NCI-H1694 treated with DMSO at 0.1 percent for 48 hours (cell line): Measurements from ENCODE around the gene LMF2.
"Not testable (repeated sequence)": the region's sequence is repeated elsewhere in the genome, so short reads cannot be mapped to it uniquely, and the experiment has no call there.

Experiments
- DNase-seq: peaks from one replicate; lab custom pipeline; 2025; lab: John Stamatoyannopoulos, UW

LMF2 gene, protein sequence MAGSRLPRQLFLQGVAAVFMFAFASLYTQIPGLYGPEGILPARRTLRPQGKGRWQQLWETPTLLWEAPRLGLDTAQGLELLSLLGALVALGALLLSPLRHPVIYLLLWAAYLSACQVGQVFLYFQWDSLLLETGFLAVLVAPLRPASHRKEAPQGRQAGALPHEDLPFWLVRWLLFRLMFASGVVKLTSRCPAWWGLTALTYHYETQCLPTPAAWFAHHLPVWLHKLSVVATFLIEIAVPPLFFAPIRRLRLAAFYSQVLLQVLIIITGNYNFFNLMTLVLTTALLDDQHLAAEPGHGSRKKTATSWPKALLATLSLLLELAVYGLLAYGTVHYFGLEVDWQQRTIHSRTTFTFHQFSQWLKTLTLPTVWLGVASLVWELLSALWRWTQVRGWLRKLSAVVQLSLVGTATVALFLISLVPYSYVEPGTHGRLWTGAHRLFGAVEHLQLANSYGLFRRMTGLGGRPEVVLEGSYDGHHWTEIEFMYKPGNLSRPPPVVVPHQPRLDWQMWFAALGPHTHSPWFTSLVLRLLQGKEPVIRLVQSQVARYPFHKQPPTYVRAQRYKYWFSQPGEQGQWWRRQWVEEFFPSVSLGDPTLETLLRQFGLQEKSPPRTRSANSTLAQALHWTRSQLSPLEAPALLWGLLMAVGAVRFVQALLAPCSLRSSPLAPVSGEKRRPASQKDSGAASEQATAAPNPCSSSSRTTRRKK

DNA sequence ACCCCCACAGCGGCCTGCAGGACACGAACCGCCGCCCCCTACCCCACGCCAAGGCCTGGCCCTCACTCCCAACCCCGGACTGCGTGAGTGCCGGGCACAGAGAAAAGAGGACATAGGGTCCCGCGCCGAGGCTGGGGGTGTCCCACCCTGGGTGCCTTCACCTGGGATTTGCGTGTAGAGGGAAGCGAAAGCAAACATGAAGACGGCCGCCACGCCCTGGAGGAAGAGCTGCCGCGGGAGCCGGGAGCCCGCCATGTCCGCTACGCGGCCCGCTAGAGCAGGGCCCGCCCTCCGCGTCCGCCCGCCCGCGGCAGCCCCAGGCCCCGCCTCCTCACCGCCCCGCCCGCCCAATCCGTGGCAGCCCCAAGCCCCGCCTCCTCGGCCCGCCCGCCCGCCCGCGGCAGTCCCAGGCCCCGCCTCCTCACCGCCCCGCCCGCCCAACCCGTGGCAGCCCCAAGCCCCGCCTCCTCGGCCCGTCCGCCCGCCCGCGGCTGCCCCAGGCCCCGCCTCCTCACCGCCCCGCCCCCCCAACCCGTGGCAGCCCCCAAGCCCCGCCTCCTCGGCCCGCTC, at the start of gene LMF2:
Gene LMF2 (minus strand): TSS at position 282 of the 570 bp plus-strand sequence. CDS start 27 bp downstream, at position 255.
- peak; percentile 59 for DNase-seq

DNA sequence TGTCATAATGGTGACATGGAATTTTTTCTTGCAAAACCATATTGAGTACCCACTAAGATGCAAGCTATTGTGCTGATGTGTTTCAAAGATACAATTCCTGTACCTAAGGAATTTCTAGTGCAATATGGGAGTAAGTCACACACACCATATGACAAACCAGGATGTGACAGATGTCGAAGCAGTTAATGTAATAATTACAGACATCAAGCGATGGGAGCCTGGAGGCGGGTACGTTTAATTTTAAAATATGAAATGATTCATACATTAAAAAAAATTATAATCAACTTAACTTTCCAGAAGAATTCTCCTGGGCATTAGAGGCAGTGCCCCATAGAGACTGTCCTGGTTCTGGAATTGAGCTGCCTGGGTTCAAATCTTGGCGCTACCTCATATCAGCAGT, 49.2 kb upstream of the LMF2 start:
- peak; percentile 56 for DNase-seq

DNA sequence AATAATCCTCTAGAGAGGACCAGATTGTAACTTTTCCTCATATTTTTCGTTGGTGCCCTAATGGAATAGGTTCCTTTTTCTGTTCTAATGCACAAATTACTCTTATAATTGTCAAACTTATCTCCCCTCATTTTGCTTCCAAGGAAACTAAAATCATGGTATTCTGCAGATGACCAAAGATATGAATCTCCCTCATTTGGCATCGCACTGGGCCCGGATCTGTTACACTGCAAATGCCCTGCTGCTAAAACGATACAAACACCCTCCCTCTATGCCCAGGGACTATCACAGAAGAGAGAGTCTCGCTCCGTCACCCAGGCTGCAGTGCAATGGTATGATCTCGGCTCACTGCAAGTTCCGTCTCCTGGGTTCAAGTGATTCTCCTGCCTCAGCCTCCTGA, 45.8 kb upstream of the LMF2 start:
- DNase-seq: no peak

DNA sequence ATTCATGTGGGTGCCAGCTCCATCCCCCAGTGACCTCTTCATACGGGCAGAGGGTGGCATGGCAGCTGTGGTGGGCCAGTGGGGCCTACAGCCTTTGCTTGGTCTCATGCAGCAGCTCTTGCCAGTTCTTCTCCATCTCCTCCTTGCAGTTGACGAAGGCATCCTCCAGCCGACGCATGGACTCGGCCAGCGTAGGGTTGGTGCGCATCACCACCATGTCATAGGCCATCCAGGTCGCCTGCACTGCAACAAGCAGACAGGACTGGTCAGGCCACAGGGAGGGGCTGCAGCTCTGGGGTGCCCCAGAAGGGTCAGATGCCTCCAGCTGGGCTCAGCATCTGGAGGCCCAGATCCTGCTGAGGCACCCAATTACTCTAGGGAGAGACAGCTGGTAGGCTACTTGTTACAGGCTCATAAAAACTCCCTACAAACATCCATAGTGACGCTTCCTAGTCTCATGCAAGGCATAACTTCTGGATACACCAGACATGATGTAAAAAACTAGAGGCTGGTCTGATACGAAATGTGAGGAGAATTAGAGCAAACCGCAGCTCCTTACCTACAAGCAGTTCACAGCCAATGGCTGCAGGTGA, 43.8 kb upstream of the LMF2 start:
- DNase-seq: no peak

DNA sequence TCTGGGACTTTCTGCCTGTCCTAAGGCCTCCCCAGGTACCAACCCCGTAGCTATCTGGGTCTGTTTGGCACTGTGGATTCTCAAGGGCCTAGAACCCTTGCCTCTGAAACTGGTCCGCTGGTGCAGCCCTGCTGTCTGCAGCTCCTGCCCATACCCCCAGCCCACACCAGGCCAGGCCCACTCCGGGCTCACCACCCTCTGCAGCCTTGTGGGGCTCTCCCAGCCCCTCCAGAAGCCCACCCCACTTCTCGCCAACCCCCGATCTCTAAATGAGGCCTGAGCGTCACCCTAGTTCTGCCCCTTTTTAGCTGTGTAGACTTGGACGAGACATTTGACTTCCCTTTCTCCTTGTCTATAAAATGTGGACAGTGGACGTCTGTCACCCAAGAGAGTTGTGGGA, 42.9 kb upstream of the LMF2 start:
- no peak for DNase-seq

DNA sequence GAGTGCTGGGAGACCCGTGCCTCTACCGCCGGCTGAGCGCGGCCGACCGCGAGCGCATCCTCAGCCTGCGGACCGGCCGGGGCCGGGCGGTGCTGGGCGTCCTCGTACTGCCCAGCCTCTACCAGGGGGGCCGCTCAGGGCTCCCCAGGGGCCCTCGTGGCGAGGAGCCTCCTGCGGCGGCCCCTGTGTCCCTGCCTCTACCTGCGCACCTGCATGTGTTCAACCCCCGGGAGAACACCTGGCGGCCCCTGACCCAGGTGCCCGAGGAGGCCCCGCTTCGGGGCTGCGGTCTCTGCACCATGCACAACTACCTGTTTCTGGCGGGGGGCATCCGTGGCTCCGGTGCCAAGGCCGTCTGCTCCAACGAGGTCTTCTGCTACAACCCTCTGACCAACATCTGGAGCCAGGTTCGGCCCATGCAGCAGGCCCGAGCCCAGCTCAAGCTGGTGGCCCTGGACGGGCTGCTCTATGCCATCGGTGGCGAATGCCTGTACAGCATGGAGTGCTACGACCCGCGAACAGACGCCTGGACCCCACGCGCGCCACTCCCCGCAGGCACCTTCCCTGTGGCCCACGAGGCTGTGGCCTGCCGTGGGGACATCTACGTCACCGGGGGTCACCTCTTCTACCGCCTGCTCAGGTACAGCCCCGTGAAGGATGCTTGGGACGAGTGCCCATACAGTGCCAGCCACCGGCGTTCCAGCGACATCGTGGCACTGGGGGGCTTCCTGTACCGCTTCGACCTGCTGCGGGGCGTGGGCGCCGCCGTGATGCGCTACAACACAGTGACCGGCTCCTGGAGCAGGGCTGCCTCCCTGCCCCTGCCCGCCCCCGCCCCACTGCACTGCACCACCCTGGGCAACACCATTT, 41.7 kb upstream of the LMF2 start:
- no peak for DNase-seq

DNA sequence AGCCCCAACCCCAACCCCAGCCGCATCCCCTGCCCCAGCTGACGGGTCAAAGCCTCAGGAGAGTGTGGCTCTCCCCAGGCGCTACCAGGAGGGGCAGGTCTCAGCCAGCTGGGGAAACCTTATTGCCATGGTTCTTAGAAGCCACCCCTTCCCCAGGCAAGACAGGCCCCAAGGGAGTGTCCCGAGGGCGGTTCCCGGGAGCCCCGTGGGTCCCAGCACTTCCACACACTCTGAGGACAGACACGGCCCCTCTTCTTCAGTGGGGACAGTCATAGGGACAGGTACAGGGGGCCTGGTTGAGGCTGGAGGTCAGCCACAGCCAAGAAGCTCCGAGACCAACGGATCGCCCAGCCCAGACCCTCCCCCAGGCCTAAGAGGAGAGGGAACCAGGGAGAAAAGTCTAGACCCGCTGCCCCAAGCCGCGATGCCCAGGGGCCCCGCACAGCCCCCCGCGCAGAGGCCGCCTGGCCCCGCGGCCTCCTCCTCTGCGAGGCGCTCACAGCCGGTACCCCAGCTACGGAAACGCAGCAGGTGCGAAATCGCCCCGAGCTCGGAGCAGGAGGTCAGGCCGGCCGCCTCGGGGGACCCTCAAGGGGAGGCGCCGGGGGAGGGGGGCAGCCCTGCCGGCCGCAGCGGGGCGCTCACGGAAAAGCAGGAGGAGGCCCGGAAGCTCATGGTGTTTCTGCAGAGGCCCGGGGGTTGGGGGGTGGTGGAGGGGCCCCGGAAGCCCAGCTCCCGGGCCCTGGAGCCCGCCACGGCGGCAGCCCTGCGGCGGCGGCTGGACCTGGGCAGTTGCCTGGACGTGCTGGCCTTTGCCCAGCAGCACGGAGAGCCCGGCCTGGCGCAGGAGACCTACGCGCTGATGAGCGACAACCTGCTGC, 40.8 kb upstream of the LMF2 start:
- no peak for DNase-seq

DNA sequence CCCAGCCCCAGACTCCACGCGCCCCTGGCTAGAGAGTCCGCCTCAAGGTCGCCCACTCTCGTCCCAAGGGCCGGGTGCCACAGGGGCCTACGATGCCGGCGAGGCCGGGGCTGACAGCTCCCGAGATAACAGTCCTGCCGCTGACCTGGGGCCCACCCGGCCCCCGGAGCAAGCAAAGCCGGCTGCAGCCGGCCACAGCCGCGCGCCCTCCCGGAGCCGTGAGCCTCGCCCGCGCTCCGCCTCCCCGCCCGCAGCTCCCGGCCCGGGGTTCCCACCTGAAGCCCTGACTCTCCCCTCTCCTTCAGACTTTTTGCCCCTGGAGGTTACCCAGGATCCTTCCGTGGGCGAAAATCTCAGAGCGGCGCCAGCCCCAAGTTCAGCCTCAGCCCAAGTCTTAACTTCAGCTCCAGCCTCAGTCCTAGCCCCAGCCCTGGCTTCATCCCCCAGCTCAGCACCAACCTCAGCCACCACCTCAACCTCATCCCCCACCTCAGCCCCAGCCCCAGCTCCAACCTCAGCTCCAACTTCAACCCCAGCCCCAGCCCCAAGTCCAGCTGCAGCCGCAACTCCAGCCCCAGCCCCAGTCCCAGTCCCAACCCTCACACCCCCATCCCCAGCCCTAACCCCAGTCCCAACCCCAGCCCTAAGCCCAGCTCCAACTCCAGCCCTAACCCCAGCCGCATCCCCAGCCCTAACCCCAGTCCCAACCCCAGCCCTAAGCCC, 39.9 kb upstream of the LMF2 start:
- no peak for DNase-seq

DNA sequence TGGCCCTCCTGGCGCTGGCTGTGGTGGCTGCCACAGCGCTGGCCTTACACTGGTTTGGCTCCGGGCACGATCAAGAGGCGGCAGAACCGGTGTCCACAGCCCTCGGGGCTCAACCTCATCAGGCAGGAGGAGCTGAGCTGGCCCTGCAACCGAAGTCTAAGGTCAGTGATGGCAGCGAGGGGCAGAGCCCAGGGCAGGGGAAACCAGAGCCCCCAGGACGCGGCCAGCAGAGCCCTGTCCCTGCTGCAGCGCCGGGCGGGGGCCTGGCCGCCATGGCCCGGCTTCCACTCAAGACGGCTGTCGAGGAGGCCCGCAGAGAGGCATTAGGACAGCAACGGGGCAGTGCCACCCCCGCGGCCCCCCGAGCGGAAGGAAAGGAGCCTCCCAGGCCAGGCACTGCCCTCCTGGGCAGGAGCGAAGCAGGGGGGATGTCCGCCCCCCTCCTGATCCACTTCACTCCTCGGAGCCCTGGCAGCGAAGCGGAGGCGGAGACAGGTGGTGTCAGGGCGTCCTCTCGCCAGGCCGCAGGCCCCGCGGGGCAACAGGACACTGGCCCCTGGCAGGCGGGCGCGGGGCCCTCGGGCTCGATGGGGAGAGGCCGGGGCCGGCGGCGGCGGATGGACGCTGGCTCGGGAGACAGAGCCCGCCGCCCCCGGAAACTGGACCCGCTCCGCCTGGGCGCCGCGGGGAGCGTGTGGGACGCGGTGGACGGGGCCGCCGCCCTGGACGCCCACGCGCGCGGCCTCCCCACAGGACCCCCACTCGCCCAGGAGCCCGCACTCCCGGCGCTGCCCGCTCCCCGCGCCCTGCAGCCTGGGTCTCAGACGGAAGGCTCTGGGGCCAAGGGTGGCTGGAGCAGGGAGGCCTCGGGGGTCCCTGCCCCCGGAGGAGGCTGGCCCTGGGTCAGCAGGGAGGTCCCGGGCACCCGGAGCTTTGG, 39.1 kb upstream of the LMF2 start:
- DNase-seq: no peak

DNA sequence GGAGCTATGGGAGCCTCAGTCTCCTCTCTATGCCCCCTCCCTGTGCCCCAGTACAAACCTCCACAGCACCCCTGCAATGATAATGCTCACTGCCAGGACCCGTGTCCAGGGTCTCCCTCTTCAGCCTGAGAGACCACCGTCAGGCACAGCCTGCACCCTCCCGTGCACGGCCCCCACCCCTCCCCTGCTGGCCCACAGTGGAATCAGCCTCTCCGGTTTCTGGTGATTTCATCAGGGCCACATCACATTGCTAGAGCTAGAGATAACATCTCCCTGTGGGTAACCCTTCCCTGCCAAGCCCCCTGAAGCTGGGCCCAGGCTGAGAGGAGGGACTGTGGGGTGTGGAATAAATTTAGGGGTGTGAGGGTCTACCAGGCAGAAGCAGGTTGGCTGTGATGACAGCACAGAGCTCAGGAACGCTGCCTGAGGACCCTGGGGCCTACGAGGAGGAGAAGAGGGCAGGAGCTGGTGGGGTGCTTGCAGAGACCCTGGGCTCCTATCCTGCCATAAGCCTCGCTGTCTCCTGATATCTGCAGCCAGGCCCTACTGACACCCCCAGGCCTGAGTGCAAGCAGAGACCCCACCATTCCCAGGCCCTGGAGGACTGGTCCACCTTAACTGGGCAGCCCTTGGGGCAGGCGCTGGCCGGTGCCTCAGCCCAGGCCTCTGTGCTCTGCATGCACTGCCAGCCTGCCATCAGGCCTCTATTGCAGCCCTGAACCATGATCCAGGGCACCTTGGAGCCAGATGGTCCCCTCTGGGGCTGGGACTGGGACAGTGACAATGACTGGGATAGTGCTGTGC, 38.2 kb upstream of the LMF2 start, which contains the start of gene KLHDC7B:
Gene KLHDC7B (plus strand): TSS at position 378 of the 804 bp plus-strand sequence. CDS start 345 bp downstream, at position 723.
- no peak for DNase-seq

DNA sequence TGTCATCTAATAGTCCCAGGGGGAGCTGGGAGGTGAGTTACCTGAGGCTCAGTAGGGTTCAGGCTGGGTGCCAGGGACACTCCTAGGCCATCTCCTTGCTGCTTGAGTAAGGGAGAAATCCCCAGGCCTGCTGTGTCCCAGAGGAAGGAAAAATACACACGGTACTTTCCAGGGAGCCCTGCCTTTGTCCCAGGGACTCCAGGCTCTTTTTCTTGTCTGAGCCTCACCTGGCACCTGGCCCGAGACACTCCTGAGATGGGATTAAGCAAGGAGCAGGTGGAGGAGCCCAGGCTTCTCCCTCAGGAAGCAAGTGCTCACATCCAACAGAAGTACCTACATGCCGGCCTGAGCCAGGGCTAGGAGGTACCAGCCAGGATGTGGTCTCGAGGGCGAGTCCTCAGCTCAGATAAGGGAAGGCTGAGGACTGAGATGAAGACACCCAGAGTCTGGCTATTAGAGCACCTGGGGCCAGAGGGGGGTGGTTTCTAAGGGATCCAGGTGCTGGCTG, 37.3 kb upstream of the LMF2 start:
- DNase-seq: no peak

DNA sequence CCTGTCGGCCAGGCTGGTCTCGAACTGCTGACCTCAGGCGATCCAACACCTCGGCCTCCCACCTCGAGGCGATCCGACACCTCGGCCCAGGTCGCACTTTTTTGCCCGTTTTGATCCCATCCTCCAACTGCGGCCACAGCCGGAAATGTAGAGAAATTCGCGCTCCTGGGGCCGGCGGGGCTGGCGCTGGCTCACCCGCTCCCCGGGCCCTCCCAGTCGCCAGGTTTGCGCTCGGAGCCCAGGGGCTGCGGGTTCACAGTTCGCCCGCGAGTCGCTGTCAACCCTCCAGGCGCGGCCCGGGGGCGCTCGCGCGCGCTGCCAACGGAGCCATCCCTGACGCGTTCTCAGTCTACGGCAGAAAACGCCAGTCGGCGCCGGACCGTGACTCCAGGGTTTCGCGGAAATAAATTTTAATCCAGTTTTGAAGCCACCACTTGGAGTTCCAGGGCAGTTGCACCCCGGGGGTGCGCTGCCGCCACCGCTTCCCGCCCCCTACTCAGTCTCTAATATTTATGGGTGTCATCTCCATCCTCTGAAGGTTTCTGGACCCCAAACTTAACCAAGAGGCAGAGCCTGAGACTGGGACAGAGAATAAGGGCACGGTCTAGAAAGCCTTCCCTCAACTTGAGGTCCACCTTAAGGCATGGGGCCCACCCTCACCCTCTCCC, 36.7 kb upstream of the LMF2 start:
- peak; percentile 16 for DNase-seq

DNA sequence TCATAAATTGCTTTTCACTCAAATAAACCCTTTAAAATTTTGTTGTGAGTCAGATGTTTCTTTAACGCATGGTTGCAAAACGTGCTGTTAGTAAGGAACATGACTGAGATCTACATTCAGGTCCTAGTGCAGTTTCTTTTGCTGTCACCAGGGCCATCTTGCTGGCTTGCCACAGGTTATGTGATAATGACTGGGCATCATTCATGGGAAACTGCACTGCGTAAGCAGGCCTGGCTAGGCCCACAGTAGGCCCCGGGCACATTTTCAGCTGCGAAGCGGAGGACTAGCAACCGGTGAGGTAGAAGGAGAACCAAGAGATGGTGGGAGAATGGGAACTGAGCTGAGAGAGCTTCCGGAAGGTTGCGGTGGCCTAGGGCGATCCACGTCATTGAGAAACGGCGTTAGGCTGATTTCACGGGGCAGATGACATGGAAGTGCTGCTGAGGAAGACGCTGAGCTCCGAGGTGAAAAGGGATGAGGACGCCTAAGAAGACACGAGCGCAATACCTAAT, 35.0 kb upstream of the LMF2 start:
- no peak for DNase-seq

DNA sequence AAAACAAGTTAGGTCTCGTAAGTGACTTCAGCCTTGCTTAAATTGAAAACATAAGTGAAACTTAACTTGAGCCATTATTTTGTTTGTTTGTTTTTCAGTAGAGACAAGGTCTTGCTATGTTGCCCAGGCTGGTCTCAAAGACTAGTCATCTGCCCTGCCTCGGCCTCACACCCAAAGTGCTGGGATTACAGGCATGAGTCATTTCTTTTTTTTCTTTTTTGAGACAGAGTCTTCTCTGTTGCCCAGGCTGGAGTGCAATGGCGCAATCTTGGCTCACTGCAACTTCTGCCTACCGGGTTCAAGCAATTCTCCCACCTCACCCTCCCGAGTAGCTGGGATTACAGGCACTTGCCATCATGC, 34.1 kb upstream of the LMF2 start:
- DNase-seq: not testable (repeated sequence)

DNA sequence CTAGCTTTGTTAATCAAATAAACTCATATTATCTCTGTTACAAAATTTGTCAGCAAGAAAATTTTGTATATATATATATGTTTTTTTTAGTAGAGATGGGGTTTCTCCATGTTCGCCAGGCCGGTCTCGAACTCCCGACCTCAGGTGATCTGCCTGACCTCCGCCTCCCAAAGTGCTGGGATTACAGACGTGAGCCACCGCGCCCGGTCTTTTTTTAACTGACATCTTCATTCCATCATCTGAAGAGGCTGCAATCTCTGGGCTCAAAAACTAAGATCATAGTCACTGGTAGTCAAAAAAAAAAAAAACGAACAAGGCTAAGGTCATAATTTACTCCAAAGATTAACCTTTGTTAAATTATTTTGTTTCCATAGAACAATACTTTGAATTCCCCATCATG, 32.9 kb upstream of the LMF2 start:
- no peak for DNase-seq

DNA sequence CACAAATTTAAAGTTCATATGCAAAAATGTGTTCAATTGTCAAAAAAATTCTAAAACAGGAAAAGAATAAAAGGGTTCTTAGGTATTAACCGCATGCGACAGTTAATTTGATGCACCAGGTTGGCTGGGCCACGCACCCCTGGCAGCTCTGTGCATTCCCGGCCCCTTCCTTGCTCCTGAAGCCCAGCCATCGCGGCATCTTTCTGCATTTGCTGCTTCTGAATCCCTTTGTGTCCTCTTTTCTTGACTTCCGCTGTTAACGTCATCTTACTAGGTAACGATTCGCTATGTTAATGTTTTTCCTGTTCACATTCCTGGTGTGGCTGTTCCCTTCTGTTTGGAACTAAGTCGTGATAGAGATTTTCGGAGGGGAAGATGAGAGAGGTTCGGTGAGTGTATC, 30.3 kb upstream of the LMF2 start:
- no peak for DNase-seq

DNA sequence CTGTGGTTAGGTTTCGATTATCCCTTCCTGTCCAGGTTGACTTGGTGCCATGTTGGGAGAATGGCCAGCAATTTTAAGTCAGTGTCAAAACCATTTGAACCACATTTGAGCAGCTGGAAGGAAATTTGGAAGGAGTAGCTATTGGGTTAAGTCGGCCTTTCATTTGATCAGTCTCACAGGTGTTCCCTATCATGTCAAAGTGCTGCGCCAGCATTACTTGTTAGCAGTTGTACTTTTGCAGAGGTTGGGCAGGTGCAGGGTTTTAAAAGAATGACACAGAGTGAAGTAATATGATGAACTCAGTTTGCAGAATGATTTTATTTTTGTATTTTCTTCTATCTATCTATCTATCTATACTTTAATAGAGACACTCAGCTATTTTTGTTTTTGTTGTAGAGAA, 28.7 kb upstream of the LMF2 start:
- DNase-seq: no peak
